Right ventricle myocardium inferior (tissue), 1 donor: Measurements from ENCODE around the gene SORCS3. TPM values are rescaled to one million over a fixed set of nuclear protein-coding genes. Genes with fewer than 3 reads are reported as not detected.

Experiments
- ATAC-seq: fragments of 200-7000 bp; cut with Tn5 transposase; one replicate; pipeline ENCODE4 v1.9.1; 2020; ENCODE audit warnings: mild to moderate bottlenecking, moderate library complexity
- DNase-seq: peaks from one replicate; pipeline ENCODE4 v3.0.0; 2021; ENCODE audit errors: missing footprints
- intact Hi-C: fragments of 100-400 bp; cut with DNase I; formaldehyde crosslinking; loops from one replicate; pipeline ENCODE4 v1.11.0; 2022
- total RNA-seq: library from RNA; stranded (reverse); fragmentation: NEBNext Ultra II Directional; extraction: Animal tissue kit (Norgen Biotek cat#: 25700); gene quantifications from one replicate; pipeline ENCODE4 v1.2.1, GENCODE V29; 2021
- donor health status: DM: no; HTN: yes; CAD: no; lungs with severe emphysema.

Gene SORCS3
- total RNA-seq, 1 donor from 2014 or later, result 0.08 TPM

DNA sequence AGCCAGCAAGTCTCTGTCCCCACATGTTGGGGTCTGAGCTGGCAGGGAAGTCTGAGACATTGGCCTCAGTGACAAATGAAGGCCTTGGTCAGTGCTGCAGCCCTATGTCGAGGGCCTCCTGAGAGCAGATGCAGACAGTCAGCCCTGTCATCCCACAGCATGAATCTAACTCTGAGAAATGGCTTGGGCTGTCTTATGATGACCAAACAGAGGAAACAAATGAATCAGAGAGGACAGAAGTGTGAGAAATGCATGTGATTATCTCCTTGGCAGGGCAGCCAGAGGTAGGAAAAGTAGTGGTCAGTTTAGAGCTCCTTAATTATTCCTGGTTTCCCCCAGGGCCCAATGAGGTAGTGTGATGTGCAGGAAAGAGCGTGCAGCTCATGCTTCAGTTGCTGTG lies 287.6 kb downstream of the SORCS3 start:
- intact Hi-C loops, result loop anchor here (5.0 kb wide), 1 partner anchor 281 kb away; no protein-coding TSS in a partner anchor
- DNase-seq, result no peak
- ATAC-seq, result no peak

DNA sequence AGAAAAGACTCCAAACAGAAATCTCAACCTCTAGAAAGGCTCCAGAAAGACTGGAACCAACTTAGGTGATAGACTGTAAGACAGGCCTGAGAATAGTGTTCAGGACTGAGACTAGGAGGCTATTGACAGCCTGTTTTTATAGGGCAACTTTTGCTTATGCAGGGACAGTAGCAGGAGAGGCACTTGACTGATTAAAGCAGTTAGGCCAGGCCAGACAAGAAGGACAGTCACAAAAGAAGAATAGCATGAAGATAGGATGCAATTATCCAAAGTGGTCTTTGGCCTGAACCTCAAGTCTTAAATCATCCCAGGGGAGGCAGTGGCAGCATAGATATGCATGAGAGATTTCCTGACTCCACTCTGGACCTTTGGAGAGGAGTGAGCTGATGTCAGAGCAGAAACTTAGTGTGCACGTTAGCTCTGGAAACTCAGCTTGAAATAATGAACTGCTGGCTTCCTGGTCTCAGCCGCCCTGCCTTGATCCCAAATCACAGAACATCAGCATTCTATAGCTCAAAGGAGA lies 290.6 kb downstream of the SORCS3 start:
- DNase-seq, result no peak
- intact Hi-C loops, result no loop called here
- no peak for ATAC-seq

DNA sequence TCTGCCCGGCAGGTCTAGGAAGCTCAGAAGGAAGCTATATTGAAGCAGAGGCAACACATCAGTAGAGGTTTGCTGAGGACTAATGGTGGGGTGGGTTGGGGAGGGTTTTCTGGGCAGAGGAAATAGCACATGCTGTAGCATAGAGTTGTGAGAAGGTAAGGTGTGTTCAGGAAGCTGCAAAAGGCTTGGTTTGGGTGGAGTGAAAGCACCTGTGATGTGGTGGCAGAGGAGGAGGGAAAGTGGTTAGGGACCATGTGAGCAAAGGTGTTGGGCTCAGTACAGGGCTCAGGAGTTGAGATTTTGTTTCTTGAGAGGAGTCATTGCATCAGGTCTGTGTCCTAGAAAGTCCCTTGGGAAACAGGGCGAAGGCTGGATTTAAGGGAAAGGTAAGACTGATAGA lies 294.6 kb downstream of the SORCS3 start:
- intact Hi-C loops, result no loop called here
- ATAC-seq (no peak), DNase-seq (no peak)

DNA sequence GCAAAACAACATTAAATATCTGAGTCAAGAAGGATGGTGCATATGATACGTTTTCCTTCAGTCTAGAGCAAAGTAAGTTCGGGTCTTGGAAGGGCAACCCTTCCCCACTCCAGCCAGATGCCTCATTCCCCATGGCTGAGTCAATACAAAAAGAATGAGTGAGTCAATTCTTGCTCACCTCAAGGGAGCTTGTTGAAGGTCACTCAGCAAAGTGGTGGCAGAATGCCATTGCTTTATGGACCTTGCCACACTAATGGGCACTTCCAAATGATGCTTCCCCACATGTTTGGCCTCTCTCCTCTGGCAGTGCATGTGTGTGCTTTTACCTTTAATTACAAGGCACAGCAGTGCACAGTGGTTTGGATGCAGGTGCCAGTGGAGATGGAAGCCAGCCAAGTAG lies 296.5 kb downstream of the SORCS3 start:
- intact Hi-C loops, result no loop called here
- no peak for DNase-seq
- no peak for ATAC-seq

DNA sequence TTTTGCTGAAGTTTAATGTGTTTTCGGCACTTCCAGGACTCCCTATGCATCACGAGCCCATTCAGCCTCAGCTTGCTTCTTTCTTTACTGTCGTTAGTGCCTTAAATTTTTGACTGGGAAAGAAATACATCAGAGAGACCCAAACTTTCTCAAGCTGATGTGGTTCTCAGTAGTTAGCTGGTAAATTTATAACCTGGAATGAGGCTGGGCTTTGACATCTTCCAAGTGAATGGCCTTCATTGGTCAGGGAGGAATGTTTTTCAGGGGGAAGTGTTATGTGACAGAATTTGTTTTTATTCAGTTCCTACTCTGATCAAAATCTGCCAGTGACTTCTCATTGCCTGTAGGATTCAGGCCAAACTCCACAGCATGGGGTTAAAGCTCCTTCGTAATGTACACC lies 296.9 kb downstream of the SORCS3 start:
- intact Hi-C loops, result no loop called here
- no peak for ATAC-seq
- no peak for DNase-seq

DNA sequence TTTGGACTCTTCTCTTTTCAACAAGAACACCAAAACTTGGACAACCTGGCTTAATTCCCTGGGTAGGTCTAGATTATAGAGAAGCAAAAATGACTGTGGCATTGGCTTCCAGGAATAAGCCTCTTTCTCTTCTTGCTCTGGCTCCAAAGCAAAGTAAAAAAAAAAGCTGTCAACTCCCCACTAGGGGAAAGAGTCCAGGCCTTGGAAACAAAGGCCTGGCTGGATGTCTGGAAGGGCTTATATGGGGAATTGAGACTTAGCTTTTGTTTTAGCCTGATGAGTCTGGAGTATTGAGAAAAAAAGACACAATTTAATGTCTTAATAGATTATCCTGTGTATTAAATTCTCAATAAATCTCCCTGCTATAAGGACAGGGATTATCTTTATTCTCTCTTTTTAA lies 300.6 kb downstream of the SORCS3 start:
- no peak for ATAC-seq
- intact Hi-C loops, result no loop called here
- no peak for DNase-seq

DNA sequence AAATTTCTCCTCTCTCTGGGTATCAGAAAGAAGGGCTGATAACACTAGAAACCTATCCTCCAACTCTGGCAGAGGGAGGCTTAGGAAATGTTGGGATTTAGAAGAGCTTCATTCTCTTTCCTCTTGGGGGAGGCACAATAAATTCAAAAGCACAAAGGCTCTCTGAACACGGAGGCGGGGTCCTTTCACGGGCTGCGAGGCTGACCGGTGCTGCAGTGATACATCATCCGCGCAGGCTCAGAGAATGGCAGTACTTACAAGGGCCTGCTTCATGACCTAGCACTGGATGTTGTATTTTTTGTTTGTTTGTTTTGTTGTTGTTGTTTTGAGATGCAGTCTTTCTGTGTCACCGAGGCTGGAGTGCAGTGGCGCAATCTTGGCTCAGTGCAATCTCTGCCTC lies 306.2 kb downstream of the SORCS3 start:
- intact Hi-C loops, result no loop called here
- DNase-seq (no peak), ATAC-seq (no peak)

DNA sequence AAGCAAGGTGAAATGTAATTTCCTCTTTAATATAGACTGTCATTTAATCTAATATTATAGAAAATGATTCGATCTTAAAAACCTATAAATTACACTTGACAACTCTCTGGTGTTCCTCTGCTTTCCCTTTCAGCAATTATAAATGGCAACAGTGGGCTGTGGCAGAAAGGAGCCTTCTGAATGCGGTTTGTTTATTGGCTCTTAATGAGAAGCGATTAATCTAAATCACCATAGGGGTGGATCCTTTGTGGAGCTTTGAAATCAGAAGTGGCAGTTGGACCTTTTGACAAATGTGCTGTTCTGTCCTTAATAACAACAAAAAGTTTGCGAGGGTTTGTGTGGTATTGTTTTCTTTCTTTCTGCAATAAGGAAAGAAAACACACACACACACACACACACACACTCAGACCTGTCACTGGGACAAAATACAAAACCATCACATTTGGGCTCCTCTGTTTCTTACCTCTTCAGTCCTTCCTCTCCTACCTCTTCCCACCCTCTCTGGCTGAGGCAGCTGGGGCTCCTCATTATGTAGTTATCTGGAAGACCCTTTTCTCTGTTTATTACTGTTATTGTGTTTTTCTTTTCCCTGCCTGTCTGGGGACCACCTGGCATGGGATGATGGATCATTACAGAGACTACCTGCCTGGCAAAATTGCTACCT lies 316.2 kb downstream of the SORCS3 start:
- no peak for DNase-seq
- no peak for ATAC-seq
- intact Hi-C loops, result no loop called here

DNA sequence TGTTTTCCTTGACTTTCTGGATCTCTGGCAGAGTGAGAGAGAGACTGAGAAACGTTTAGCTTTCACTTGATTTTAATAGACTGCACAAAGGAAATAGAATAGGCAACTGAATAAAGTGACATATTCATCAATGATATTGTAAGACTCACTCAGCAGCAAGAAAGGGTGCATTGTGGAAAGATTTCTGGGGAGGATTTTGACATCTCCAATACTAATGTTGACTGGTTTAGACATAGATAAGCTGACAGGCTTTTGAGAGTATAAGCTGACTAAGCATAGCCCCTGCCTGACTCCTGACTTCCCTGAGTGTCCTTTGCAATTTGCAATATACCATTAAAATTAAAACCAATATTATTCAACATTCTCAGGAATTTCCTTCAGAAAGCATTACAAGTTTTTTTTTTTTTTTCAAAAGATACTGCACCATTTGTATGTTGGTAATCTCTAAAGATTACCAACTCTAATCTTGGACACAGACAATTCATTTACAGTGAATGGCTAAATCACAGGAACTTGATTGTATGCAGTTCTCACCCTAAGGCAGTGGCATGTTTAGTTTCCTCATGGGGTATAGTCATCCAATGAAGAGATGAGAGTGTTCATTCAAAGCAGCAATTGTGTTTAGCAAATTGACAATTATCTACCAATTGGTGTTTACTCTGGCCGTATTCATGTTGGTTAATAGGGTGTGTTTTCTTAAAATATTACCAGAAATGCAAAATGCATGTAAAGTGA lies 325.6 kb downstream of the SORCS3 start:
- intact Hi-C loops, result no loop called here
- DNase-seq, result no peak
- ATAC-seq, result no peak

DNA sequence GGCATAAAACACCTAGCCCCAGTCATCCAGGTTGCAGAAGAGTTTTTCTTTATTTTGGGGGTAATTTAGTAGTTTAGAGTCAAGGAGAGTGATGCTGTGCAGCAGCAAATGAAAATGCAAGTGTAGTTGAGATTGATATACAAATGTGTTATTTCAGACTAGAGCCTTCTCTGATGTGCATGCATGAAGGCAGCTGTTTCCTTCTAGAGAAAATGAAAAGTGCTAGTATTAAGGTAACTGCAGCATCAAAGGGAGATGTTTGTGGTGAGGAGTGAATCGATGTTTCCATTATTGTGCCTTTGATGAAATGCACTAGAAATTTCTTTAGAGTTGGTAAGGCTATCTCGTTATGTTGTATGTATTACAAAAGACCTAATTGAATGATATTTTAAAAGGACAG lies 339.3 kb downstream of the SORCS3 start:
- ATAC-seq (no peak), DNase-seq (no peak)
- intact Hi-C loops, result no loop called here

DNA sequence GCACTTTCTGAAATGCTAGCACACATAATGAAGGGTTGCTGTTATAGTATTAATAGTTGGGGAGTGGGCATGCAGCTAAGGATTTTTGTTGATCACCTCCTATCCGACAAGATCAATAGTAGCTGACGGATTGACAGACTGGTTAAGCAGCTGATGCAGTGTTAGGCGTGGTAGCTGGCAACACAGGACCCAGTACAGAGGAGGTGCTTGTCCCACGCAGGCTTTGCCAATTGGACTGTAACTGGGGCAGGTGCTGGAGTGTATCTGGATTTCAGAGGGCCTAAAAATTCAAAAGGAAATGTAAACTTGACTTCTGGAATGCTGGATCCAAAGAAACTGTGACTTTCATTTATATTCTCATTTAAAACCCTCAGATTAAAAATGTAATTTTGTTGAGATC lies 340.9 kb downstream of the SORCS3 start:
- ATAC-seq (no peak), DNase-seq (no peak)
- intact Hi-C loops, result no loop called here

DNA sequence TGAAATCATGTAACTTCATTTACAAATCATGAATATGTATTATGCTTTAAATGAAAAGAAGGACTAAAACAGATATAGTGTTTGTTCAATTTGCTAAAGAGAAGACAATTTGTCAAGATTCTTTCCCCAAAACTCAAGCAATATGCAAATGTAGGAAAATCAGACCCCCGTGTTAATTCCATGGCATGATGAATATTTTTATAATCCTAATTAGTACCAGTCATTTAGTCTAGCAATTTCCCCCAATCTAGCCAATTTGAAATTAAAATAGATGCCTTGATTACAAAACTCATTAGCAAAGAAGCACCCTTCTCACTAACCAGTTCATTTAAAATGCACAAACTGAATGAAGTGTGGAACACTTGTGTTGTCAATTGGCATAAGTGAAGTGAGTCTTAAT lies 347.6 kb downstream of the SORCS3 start:
- intact Hi-C loops, result no loop called here
- DNase-seq (no peak), ATAC-seq (no peak)

DNA sequence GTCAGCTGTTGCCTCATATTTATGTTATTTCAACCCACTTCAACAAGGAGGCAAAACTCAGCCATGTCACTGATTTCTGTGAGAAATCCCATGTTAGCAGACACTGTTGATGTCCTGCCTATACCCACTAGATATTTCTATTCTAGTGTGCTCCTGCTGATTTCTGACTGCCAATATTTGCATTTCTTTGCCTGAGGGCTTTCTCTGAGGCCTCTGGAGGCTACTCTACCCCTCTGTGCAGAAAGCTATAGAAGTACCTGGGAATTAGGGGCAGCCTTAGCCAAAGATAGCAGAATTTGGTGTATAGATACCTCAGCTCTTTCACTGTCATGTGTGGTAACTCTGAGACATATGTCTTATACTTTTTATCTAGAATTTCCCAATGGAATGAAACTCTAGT lies 348.8 kb downstream of the SORCS3 start:
- no peak for DNase-seq
- intact Hi-C loops, result no loop called here

DNA sequence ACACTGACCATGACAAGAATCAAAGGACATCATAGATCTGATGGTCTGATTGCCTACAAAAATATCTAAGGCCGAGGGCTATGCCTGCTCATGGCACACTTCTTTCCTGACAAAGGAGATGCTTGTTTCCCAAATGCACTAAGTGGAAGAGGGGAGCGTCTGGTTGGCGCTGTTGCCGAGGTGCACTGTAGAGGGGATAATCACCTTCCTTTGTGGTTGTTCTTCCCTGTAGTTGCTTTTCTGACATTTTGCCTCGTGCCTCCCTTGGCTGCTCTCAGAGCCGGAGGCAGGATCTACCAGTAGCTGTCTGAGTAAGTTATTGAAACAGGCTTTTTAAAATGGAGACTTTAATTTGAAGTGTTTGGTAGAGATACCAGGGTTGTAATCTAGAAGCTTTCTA lies 352.0 kb downstream of the SORCS3 start:
- ATAC-seq (no peak), DNase-seq (no peak)
- intact Hi-C loops, result no loop called here

More for the DNA sequence above, 348.8 kb downstream of the SORCS3 start:
- no peak for ATAC-seq

DNA sequence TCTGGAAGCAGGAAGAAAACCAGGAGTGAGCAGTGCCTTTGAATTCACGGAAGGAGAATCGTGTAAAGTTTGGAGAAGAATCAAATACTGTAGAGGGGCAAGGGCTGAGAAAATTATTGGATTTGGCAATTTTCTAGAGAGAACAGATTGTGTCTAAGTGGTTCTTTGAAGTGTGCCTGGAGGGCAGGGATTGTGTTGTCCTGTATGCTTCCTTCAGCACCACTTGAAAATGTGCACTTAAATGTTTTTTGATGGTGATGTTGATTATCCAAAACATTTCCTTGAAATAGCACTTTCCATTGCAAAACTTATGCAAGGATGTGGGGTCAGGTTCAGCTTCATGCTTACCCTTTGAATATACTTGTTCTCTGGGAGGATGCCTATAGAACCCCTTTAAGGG lies 360.2 kb downstream of the SORCS3 start:
- DNase-seq (no peak), ATAC-seq (no peak)
- intact Hi-C loops, result no loop called here

DNA sequence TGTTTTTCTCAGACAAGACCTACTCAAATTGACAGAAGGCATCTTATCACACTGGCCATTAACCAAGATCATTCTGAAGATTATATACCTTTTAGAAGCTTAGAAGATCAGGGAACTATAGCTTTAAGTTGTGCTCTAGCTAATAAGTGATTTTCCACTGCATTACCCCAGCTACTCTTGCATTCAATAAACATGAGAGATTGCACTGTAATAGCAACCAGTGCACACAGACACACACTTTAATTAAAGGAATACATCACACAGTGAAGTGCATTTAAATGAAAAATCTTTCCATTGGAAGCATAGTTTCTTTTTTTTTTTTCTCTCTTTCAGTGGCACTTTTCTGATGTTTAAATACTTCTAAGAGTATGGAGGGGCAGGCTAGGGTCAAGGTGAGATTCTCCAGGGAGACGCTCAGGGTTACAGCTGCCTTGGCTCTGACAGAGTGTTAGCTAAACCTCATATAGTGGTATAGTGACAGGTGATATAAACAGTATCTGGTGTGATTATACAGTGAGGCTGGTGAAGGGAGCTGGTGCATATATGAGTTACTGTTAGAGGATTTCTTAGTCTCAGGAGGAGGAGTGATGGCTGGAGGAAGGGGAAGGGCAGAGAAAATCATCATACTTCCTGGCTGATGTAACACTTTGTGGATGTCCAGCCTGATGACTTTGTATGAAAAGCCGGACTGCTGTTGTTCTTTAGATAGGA lies 369.5 kb downstream of the SORCS3 start:
- DNase-seq (no peak), ATAC-seq (no peak)
- intact Hi-C loops, result no loop called here

DNA sequence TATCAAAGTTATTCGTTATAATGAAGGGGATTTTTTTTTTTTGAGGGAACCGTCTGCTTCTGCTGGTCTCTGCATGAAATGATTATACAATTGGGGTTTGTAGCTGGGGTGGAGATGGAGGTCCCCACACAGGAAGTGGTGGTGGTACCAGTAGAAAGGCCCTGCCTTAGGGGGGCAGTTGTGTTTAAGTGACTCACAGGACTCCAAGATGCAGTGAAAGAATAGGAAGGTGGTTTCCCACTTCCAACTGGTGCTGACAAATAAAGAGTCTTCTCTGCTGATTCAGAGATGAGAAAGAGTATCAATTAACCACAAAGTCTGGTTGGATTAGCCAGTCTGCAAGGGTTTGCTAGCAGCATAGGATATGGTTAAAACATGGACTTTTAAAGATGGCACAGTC lies 376.0 kb downstream of the SORCS3 start:
- no peak for DNase-seq
- intact Hi-C loops, result no loop called here
- no peak for ATAC-seq

DNA sequence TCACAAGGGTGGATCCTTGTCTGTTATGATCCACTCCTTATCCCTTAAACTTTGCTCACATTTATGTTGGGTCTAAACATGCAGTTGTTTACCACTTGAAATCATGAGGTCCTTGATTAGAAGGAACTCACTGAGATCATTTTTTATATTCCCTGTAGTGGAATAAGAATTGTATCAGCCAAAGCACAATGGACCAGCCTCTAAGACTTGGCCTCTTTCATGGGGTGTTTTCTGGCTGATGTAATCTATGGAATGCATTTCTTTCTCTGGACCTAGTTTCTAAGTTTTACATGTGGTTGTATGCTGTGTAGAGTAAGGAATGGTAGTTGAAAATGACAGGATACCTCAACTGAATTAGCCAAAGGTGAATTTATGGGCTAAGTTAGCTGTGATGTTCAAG lies 376.6 kb downstream of the SORCS3 start:
- ATAC-seq (no peak), DNase-seq (no peak)
- intact Hi-C loops, result no loop called here

DNA sequence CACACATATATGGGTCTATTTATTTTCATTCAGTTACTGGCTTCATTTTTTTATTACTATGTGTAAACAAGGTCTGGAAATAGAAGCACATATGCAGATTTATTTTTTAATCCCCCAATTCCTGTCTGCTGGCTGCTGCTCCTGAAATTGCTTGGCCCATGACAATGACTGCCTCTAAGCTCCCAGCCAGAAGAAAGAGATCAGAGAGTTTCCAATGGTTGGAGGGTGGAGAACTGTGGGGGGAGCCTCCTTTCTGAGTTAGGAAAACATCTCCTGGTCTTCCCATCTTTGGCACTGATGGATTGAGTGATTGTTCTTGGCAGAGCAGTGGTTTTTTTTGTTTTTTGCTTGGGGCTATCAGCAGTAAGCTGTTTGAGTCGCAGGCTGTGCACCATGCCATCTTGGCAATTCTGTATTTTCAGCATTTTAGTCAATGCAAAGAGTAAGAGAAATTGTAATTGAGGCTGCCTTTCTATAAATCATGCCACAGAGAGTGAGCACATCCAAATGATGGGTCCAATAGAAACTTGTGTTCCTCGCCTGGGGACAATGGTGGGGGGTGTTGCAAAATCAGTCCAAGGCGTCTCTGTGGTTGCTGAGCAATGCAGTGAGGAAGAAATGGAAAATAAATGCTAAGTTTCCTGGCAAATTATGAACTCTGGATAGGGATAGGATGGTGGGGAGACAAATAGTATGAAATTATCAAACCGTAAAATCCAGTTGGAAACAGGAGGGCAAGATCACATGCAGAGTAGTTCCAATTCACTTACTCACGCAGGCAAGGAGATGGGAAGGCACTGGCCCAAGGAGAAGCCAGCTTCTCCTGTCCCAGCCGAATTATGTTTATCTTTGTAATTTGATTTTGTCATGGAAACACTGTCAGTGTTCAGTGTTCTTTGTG lies 382.4 kb downstream of the SORCS3 start:
- no peak for ATAC-seq
- DNase-seq, result no peak
- intact Hi-C loops, result no loop called here
